ENCODE results near the gene FOS.
"Not testable (repeated sequence)": the region's sequence is repeated elsewhere in the genome, so short reads cannot be mapped to it uniquely, and the experiment has no call there.

The FOS gene

DNA sequence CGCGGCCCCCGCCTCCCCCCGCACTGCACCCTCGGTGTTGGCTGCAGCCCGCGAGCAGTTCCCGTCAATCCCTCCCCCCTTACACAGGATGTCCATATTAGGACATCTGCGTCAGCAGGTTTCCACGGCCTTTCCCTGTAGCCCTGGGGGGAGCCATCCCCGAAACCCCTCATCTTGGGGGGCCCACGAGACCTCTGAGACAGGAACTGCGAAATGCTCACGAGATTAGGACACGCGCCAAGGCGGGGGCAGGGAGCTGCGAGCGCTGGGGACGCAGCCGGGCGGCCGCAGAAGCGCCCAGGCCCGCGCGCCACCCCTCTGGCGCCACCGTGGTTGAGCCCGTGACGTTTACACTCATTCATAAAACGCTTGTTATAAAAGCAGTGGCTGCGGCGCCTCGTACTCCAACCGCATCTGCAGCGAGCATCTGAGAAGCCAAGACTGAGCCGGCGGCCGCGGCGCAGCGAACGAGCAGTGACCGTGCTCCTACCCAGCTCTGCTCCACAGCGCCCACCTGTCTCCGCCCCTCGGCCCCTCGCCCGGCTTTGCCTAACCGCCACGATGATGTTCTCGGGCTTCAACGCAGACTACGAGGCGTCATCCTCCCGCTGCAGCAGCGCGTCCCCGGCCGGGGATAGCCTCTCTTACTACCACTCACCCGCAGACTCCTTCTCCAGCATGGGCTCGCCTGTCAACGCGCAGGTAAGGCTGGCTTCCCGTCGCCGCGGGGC lies at the start of gene FOS:
TSS of gene FOS (plus strand) at position 407 of the 731 bp plus-strand sequence. CDS start at position 562, 155 bp downstream.
- FAIRE-seq: peak; percentile 27

DNA sequence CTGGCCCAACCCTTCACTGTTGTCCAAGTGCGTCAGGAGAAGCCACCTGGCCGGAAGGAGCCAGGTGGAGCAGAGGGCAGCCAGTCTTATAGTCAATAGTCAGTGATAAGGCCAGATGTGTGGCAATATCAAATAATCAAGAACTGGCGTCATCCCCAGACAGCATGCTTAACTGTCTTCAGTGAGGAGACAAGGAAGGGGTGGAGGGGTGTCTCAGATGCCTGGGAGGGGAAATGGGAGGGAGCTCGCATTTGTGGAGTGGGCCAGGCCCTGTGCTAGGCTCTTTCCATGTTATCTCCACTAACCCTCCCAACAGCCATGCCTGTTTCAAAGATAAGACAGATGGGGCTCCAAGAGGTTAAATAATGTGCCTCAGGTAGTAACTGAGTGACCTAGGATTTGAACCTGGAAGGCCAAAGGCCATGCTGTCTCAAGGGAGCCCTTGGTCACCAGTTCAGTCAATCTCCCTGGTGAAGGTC lies 48.9 kb upstream of the FOS start:
- FAIRE-seq: no peak

GRCh38 chr14:75230140-75230792 lies 48.4 kb upstream of the FOS start:
- FAIRE-seq: no peak

GRCh38 chr14:75231320-75231719 lies 47.3 kb upstream of the FOS start:
- FAIRE-seq: no peak

GRCh38 chr14:75232191-75232590 lies 46.4 kb upstream of the FOS start:
- no peak for FAIRE-seq

GRCh38 chr14:75232597-75232996 lies 46.0 kb upstream of the FOS start:
- FAIRE-seq: no peak

DNA sequence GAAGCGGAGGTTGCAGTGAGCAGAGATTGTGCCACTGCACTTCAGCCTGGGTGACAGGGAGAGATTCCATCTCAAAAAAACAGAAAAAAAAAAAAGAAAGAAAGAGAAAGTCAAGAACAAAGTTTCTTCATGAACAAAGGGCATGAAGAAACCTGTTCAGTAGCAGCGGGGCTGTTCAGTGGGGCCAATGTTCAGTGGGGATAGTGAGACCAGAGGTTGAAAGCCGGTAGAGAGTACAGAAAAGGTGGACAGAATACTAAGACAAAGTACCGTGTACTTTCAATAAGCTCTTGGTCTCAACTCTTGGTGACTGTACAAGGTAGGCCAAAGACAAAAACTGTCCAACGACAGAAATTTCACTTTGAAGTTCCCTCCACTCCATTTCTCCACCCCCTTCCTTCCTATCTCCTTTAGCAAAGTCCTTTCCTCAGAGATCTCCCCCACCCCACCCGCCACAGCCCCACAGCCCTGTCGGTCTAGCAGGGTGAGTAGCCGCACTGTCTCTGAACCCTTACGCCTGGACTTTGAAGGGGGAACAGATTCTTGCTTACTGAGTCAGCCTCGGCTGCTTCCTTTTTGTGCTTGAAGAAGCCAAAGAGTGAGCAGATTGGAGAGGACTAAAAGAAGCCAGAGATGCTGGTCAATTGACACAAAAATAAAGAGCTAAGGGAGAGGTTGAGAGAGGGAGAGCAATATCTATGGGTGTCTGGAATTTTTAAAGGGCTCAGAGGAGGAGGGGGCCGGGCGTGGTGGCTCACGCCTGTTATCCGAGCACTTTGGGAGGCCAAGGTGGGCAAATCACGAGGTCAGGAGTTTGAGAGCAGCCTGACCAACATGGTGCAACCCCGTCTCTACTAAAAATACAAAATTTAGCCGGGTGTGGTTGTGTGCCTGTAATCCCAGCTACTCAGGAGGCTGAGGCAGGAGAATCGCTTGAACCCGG lies 44.2 kb upstream of the FOS start:
- FAIRE-seq: no peak

DNA sequence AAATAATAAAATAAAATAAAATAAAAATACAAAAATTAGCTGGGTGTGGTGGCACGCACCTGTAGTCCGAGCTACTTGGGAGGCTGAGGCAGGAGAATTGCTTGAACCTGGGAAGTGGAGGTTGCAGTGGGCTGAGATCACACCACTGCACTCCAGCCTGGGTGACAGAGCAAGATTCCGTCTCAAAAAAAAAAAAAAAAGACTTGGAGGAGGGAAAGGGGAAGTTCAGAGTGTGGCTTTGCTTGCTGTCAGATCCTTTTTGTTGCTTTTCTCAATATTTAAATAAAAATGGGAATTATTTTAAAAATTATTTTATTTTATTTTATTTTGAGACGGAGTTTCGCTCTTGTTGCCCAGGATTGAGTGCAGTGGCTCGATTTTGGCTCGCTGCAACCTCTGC lies 43.4 kb upstream of the FOS start:
- not testable (repeated sequence) for FAIRE-seq

GRCh38 chr14:75236467-75236866 lies 42.2 kb upstream of the FOS start:
- FAIRE-seq: no peak

DNA sequence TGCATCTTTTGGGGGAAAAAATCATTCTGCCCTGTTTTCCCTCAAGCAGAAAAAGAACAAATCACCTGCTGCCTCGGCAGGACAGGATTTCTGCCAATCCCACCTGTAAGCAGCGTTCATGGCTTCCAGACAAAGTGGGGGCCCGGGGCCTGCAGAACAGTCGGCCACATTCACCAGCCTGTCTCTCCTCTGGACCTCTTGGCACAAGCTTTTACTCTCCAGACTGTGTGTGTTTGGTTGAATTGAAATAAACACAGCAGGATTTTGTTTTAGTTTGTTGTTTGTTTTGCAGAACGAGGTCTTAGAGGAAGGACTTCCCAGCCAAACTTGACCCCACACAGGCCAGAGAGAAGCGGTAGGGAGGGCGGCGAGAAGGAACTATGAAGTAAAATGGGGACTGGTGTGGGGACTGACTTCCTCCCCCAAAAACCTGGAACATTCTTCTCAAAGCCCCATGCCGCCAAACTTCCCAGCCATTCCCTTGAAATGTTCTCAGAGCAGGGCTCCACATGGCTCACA lies 41.7 kb upstream of the FOS start:
- FAIRE-seq: no peak

- no peak for FAIRE-seq
Observed at GRCh38 chr14:75238756-75239455, 39.7 kb upstream of the FOS start.

GRCh38 chr14:75240781-75241180 lies 37.8 kb upstream of the FOS start:
- no peak for FAIRE-seq

DNA sequence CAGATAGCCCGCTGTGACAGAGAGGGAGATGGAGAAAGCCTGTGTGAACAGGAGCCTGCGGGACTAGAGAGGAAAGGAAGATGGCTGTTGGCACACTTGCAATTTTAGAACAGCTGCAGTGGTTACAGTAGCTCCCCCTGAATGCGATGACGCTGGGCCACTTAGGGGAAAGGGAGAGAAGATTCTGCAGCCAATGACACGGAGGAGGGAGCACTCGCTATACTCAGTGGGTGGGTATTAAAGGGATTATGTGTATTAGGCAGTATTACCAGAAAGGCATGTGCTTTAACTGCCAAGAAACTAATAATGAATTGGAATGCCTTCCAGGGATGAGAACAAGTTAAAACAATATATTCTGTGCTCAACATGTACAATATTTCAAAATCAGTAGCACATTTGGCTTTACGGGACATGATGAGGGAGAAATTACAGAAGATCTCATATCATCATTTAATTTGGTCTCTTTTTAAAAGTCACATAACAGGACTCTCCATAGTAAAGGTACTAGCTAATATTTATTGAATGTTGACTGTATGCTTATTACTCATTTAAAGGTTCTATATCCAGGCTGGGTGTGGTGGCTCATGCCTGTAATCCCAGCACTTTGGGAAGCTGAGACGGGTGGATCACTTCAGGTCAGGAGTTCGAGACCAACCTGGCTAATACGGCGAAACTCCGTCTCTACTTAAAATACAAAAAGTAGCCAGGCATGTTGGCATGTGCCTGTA lies 35.9 kb upstream of the FOS start:
- no peak for FAIRE-seq

GRCh38 chr14:75244121-75244520 lies 34.5 kb upstream of the FOS start:
- FAIRE-seq: no peak

DNA sequence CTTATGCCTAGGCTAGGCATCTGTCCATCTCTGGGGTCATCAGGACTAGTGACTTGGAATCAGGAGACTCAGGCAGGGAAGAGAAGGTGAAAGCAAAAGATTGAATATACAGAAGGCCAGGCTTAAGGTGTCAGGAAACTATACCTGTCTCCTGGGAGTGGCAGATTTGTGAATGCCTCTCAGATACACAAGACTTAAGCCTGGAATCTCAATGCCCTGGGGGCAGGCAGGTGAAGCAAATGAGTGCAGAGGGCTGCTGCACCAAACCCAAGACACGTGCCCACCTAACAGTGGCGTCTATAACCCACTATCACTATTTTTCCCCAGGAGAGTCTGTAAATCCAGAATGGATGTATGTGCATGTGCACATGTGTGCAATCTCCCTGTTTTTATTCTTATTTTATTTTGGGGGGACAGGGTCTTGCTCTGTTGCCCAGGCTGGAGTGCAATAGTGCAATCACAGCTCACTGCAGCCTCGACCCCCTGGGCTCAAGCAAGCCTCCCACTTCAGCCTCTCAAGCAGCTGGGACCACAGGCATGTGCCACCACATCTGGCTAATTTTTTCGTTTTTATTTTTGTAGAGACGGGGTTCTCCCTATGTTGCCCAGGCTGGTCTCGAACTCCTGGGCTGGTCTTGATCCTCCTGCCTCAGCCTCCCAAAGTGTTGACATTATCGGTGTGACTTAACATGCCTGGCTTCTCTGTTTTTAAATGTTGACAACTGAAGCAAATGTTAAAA lies 31.9 kb upstream of the FOS start:
- FAIRE-seq: no peak

DNA sequence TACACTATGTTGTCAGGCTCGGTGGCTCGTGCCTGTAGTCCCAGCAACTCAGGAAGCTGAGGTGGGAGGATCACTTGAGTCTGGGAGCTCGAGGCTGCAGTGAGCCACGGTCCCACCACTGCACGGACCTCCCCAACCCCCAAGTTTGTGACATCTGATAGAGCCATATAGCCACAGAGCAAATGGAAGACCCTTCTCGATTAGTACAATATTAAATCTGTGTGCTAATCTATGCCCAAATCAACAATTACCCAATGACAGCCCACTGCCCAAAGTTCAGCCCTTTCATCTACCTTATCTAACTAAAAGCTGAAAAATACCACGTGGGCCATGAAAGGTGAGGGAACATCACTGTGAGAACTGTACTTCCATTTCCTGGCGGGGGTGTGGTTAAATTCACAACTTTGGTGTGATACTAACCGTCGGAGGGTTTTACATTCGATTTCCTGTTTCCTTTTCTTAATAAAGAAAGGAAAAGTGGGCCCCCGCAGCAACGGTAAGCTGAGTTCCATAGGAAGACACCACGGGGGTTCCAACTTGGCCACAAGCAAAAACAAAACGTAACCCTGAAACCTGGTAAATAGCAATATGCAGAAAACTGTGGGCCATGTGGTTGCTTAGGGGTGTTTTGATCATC lies 31.2 kb upstream of the FOS start:
- no peak for FAIRE-seq

- no peak for FAIRE-seq
Observed at GRCh38 chr14:75247939-75248338, 30.7 kb upstream of the FOS start.

GRCh38 chr14:75249251-75249957 lies 29.2 kb upstream of the FOS start:
- no peak for FAIRE-seq

- no peak for FAIRE-seq
Observed at GRCh38 chr14:75249958-75250336, 28.7 kb upstream of the FOS start.

GRCh38 chr14:75250800-75251199 lies 27.8 kb upstream of the FOS start:
- no peak for FAIRE-seq

Measured in islet of Langerhans (tissue), 1 donor.